ENCODE results near the gene QRICH2.

- no peak for TF ChIP-seq FOXA1 (IDR thresholded peaks at IDR 0.05)
- no peak for TF ChIP-seq HDGF (IDR thresholded peaks at IDR 0.05; ENCODE audit: borderline replicate concordance)
- TF ChIP-seq LEF1 (IDR thresholded peaks at IDR 0.05; ENCODE audit: borderline replicate concordance), result no peak
- no peak for TF ChIP-seq L3MBTL2 (conservative IDR thresholded peaks at IDR 0.05)
- no peak for TF ChIP-seq PKNOX1 (IDR thresholded peaks at IDR 0.05)
- no peak for TF ChIP-seq FOXM1 (IDR thresholded peaks at IDR 0.05; ENCODE audit: borderline replicate concordance)
- TF ChIP-seq SP1 (IDR thresholded peaks at IDR 0.05), result no peak
- no peak for TF ChIP-seq ELF4 (IDR thresholded peaks at IDR 0.05)
- TF ChIP-seq SUZ12 (IDR thresholded peaks at IDR 0.05), result no peak
These were observed 66.3 kb downstream of the QRICH2 start for GRCh38 chr17:76241691-76242255.
